ENCODE measurements around the gene TRIM40.

The TRIM40 gene, protein sequence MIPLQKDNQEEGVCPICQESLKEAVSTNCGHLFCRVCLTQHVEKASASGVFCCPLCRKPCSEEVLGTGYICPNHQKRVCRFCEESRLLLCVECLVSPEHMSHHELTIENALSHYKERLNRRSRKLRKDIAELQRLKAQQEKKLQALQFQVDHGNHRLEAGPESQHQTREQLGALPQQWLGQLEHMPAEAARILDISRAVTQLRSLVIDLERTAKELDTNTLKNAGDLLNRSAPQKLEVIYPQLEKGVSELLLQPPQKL

DNA sequence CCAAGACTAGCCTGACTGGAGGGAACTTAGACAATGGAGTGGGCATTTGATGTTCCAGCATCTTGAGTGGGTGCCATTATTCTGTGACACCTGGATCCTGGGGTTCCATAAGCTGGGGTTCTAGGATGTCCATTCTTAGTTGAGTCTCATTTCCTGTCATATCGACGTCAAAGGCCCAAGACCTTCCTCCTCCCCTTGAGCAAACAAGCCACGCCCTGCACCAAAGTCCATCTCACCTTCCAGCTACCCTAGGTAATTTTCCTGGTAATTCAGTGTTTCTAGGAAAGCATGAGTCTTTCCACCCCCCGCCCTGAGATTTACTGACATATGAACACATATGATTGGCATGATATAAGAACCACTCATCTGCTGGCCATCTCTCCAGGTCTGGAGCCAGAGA is at the start of gene TRIM40:
TSS of gene TRIM40 (plus strand) at position 384 of the 400 bp plus-strand sequence. CDS start 897 bp downstream, outside the sequence.
- DNase-seq (ENCODE audit: low read depth): no peak
- TF ChIP-seq, protein P1, sequence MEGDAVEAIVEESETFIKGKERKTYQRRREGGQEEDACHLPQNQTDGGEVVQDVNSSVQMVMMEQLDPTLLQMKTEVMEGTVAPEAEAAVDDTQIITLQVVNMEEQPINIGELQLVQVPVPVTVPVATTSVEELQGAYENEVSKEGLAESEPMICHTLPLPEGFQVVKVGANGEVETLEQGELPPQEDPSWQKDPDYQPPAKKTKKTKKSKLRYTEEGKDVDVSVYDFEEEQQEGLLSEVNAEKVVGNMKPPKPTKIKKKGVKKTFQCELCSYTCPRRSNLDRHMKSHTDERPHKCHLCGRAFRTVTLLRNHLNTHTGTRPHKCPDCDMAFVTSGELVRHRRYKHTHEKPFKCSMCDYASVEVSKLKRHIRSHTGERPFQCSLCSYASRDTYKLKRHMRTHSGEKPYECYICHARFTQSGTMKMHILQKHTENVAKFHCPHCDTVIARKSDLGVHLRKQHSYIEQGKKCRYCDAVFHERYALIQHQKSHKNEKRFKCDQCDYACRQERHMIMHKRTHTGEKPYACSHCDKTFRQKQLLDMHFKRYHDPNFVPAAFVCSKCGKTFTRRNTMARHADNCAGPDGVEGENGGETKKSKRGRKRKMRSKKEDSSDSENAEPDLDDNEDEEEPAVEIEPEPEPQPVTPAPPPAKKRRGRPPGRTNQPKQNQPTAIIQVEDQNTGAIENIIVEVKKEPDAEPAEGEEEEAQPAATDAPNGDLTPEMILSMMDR (IDR thresholded peaks at IDR 0.05; ENCODE audit: control insufficient read depth, extremely low read depth, insufficient read depth): no peak
- H3K4me3 ChIP-seq (ENCODE audit: low read depth, low read length): no peak within 1 kb of the TSS

DNA sequence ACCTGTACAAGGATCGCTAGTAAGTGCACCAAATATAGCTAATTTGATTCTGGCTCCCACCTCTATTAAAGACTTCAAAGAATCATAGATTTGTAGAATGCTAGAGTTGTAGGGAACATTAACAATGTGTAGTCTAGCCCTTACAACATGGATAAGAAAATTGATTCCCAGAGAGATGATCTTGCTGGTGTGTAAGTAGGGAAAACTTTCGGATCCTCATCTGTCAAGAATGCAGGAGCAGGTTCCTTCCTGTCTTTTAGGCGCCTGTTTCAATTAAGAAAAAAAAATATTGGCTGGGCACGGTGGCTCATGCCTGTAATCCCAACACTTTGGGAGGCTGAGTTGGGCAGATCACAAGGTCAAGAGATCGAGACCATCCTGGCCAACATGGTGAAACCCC is 48.1 kb upstream of the TRIM40 start:
- no peak for DNase-seq (ENCODE audit: low read depth)
- no peak overlapping the region for H3K4me3 ChIP-seq (ENCODE audit: low read depth, low read length)
- TF ChIP-seq, protein P1 (IDR thresholded peaks at IDR 0.05; ENCODE audit: control insufficient read depth, extremely low read depth, insufficient read depth): no peak

DNA sequence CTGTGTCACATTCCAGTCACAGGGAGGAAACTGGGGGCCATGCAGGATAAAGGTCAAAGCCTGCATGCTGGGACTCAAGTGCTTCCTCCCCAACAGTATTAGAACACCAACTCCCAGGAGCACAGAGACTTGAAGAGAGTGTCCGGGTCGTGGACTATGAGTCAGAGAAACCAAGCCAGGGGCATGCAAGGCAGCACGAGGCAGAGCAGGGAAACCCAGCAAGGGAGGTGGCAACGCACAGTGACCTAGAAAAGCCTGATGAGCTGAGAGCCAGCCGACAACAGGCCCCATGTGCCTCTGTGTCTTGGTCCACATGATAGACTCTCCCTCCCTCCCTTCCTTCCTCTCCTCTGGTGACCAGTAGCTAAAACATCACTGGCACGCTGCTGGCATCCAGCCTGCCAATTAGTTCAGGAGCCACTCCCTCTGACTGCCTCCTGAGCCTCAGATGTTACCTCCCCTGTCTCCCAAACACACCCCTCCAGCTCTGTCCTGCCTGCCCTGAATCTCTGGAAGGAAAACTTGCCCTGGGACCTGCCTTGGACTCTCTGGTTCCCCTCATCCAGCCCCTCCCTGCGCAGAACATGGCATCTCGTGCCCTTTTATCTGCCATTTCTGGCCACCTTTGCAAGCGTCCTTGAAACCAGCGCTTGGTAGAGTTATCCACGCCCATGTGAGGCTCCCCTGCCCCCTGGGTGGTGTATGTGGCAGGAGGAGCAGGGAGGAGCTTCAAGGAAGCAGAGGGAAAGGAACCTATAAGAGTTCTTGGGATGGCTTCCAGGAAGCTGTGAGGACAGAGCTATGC is 44.2 kb upstream of the TRIM40 start:
- no peak for DNase-seq (ENCODE audit: low read depth)
- TF ChIP-seq, protein P1 (IDR thresholded peaks at IDR 0.05; ENCODE audit: control insufficient read depth, extremely low read depth, insufficient read depth): no peak
- no peak overlapping the region for H3K4me3 ChIP-seq (ENCODE audit: low read depth, low read length)

DNA sequence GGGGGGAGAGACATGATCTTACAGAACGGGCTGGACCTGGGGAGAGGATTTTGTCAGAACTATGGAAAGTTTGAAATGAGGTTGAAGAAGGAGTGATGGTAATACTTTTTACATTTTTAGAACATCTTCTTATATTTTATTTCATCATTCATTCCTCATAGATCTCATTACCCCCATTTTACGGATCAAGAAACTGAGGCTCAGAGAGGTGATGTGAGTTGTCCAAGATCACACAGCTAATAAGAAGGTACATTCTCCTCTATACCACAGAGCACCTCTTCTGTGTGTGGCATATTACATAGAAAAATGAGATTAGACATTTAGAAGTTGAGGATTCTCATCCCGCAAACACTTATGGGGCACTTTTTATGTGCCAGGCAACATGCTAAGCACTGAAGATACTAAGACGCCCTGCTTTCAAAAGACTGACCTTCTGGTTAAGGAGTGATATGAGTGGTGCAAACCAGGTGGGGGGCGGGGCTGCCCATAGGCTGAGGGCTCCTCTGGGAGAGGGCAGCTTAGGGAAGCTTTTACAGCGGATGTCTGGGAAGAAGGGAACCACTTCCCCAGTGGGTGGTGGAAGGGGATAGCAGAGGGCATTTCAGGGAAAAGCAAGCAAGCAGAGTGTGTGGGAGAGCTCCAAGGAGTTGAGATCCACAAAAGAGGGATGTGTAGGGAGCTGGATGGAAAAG is 42.9 kb upstream of the TRIM40 start:
- no peak overlapping the region for H3K4me3 ChIP-seq (ENCODE audit: low read depth, low read length)

DNA sequence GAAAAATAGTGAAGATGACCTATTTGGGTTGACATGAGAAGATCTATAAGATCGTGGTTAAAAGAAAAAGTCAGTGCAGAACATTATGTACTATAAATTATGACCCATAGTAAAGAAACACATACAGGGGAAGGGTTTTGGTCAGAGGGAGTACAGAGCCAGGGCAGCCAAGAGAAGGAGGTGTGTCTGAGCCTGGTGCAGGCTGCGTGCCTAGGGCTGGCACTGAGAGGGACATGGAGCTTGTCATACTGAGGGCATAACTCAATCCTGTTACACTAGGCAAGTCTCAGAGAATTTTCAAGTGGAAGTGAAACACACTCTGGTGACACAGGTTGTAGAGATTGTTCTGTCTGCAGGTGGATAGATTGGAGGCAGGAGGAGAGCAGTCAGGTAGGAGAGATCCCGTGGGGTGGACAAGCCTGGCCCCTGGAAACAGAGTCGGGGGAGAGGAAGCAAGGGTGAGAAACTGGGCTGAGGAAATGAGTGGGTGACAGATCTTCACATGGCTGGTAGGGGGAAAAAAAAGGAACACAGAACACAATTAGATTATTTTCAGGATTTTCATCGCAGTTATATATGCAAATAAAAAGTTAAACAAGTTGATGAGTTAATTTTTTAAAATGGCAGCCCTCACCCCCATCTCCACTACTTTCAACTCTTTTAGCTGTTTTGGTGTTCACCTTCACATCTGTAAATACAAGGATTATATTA is 41.8 kb upstream of the TRIM40 start:
- no peak overlapping the region for H3K4me3 ChIP-seq (ENCODE audit: low read depth, low read length)
- TF ChIP-seq, protein P1 (IDR thresholded peaks at IDR 0.05; ENCODE audit: control insufficient read depth, extremely low read depth, insufficient read depth): no peak
- no peak for DNase-seq (ENCODE audit: low read depth)

More for the DNA sequence above, 42.9 kb upstream of the TRIM40 start:
- no peak for DNase-seq (ENCODE audit: low read depth)
- TF ChIP-seq, protein P1 (IDR thresholded peaks at IDR 0.05; ENCODE audit: control insufficient read depth, extremely low read depth, insufficient read depth): no peak

DNA sequence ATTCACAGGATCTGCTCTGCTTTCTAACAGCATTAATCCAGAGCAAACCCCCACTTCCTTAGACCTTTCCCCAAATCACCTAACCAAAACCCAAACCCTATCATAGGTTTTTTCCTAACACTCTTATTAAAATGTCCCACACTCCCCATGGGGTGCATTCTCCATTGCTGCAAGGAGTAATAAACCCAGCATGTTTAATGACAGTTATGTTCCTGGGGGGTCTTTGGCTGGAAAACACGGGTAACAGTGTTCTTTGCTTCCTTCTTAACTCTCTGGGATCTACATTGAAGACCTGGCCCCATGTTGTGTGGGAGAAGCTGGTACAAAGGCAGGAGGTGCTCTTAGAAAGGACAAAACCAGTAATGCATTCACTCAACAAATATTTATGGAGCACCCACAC is 39.1 kb upstream of the TRIM40 start:
- no peak for DNase-seq (ENCODE audit: low read depth)
- H3K4me3 ChIP-seq (ENCODE audit: low read depth, low read length): no peak overlapping the region
- TF ChIP-seq, protein P1 (IDR thresholded peaks at IDR 0.05; ENCODE audit: control insufficient read depth, extremely low read depth, insufficient read depth): no peak

Data from LNCaP clone FGC (cell line).